Coronary artery (tissue), 2 donors: Measurements from ENCODE around the gene ZNF292.

Experiments
- DNase-seq: peaks from one replicate; pipeline ENCODE4 v3.0.0-alpha.2; 2017; ENCODE audit warnings: low spot score
- H3K27ac ChIP-seq, 2 donors: fragments of 200-600 bp; sonication (generic); one replicate each; pipeline ENCODE4 v1.5.1; 2016 to 2019
- H3K4me3 ChIP-seq: fragments of 200-600 bp; sonication (generic); 2 replicates; pipeline ENCODE4 v1.5.1; 2016; ENCODE audit warnings: mild to moderate bottlenecking, moderate library complexity
- TF ChIP-seq, protein P1 (sequence below): fragments of 200-600 bp; sonication (generic); IDR thresholded peaks from one replicate; pipeline ENCODE4 v1.5.1; 2019; ENCODE audit warnings: antibody characterized with exemption

Gene ZNF292

DNA sequence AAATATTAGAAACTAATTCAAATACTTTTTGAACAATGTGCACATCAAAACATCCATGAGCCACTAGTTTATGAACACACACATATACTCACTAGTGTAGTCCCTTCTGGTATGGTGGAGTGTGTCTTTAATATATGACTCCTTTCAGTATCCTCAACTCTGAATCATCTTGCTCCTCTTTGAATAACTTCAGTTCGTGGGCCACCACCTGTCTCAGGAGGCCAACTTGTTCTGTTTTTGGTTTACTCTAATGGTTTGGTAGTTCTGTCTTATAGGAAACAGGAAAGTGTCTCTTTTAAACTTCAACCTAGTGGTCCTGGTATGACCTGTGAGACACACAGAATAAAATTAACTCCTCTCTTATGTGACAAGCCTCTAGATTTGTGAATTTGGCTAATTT is 55.6 kb downstream of the ZNF292 start:
- DNase-seq, result no peak
- no peak overlapping the region for H3K4me3 ChIP-seq
- TF ChIP-seq, protein P1, sequence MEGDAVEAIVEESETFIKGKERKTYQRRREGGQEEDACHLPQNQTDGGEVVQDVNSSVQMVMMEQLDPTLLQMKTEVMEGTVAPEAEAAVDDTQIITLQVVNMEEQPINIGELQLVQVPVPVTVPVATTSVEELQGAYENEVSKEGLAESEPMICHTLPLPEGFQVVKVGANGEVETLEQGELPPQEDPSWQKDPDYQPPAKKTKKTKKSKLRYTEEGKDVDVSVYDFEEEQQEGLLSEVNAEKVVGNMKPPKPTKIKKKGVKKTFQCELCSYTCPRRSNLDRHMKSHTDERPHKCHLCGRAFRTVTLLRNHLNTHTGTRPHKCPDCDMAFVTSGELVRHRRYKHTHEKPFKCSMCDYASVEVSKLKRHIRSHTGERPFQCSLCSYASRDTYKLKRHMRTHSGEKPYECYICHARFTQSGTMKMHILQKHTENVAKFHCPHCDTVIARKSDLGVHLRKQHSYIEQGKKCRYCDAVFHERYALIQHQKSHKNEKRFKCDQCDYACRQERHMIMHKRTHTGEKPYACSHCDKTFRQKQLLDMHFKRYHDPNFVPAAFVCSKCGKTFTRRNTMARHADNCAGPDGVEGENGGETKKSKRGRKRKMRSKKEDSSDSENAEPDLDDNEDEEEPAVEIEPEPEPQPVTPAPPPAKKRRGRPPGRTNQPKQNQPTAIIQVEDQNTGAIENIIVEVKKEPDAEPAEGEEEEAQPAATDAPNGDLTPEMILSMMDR, result no peak
- H3K27ac ChIP-seq, result no peak overlapping the region

DNA sequence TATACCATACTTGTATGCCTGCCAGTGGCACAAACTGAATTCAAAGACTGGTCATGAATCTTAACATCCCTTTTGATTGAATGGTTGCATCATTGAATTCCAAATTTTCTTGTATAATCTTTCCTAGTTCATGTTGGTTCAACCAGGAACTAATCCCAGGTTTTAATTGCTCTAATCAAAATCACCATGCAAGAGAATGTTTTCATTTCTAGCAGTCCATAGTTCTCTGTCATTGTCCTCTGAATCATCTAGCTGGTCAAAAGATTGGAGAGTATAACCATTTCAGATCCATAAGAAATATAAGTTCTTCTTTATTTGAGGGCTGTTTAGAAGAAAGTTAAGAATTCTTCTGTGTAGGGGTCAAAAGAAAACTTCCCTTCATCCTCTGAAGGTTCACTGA is 57.2 kb downstream of the ZNF292 start:
- H3K4me3 ChIP-seq, result no peak overlapping the region
- TF ChIP-seq, protein P1, result no peak
- no peak for DNase-seq
- H3K27ac ChIP-seq, result no peak overlapping the region

DNA sequence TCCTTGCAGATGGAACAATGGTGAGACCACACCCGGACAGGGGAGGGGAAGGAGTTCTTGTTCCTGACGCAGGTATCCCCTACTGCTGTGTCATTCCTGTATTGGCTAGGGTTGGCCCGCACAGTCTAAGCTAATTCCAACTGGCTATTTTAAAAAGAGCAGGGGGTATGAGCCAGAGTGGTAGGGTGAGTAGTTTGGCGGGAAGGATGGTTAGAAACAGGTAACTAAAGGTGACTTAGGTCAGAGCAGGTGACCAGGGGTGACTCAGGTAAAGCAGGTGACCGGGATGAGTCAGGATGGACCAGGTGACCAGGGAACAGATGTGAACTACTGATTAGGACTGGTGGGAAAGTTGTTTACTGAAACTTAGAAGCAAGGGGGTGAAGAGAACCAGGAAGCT is 58.0 kb downstream of the ZNF292 start:
- no peak for DNase-seq
- TF ChIP-seq, protein P1, result no peak
- H3K4me3 ChIP-seq, result no peak overlapping the region
- H3K27ac ChIP-seq, result no peak overlapping the region

DNA sequence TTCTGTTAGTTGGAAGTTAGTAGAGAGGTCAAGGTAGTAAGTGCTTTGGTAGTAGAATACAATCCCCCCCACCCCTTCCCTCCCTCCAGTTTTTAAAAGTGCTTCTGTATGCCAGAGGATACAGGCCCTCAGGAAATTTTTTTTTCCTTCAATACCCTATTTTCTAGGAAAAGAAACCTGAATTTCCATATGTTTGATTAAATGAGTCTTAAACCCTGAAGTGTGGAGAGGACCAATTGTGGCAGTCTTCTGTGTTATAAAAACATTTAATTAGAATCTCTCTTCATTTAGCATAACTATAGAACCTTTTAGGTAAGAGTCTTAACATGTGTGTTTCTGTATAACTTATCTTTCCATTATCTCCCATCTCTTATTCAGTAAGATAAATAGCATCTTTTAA is 59.5 kb downstream of the ZNF292 start:
- no peak for DNase-seq
- H3K27ac ChIP-seq, result no peak overlapping the region
- H3K4me3 ChIP-seq, result no peak overlapping the region
- TF ChIP-seq, protein P1, result no peak

DNA sequence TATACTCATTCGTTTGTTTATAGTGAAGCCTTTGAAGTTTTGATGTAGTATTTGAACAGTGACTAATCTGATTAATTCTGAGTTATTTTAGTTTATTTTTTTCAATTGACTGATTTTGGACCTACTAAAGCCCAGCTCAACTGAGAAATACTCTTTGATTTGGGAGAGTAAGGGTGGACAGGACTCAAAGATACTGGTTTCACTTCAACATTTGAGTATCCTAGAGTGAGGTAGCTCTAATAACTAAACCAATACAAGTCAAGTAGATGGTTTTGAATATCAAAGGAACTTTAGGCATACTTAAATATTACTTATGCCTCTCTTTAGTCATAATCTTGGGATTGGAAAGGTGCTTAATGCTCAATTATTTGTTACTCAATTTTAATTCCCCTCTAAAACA is 65.6 kb downstream of the ZNF292 start:
- TF ChIP-seq, protein P1, result no peak
- H3K27ac ChIP-seq, result no peak overlapping the region

DNA sequence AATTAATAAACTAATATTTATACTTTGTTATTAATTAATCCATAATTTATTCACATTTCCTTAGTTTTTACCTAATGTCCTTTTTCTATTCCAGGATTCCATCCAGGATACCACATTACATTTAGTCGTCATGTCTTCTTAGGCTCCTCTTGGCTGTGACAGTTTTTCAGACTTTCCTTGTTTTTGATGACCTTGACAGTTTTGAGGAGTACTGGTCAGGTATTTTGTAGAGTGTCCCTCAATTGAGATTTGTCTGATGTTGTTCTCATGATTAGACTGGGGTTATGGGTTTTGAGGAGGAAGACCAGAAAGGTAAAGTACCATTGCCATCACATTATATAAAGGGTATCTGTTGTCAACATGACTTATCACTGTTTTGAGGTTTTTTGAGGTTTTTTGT is 67.3 kb downstream of the ZNF292 start:
- Histone ChIP-seq H3K27ac (no peak overlapping the region), H3K4me3 (no peak overlapping the region)
- TF ChIP-seq, protein P1, result no peak
- no peak for DNase-seq

More for the DNA sequence above, 65.6 kb downstream of the ZNF292 start:
- DNase-seq, result no peak
- H3K4me3 ChIP-seq, result no peak overlapping the region

DNA sequence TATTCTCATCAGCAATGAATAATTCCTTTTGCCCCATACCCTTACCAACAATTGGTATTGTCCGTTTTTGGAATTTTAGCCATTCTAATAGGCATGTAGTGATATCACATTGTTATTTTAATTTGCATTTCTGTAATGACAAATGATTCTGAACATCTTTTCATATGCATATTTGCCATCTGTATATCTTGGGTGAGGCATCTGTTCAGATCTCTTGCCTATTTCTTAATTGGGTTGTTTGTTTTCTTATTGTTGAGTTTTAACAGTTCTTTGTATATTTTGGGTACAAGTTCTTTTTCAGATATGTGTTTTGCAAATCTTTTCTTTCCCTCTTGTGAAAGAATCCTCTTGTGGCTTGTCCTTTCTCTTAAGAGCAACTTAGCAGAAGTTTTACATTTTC is 69.6 kb downstream of the ZNF292 start:
- no peak overlapping the region for H3K4me3 ChIP-seq
- H3K27ac ChIP-seq, result no peak overlapping the region
- TF ChIP-seq, protein P1, result no peak
- no peak for DNase-seq
